ENCODE measurements around the gene NR5A2. TPM values are rescaled to one million over a fixed set of nuclear protein-coding genes. Genes with fewer than 3 reads are reported as not detected.
A peak's percentile ranks its signal among the peaks of the same experiment; 100 is the strongest.

NR5A2 gene
- polyA plus RNA-seq, 3 donors = 0.03 to 0.31 TPM; not detected in 1

- 50% methylated on average over 1 of the region's 6 CpGs for WGBS (ENCODE audit: insufficient coverage)
- Histone ChIP-seq H3K79me2 (ENCODE audit: insufficient read depth, low read length) (no peaks in the 10 kb centered on the region), H3K27me3 (ENCODE audit: control insufficient read depth in 2 of 2, insufficient read depth in 2 of 2, low read length in 2 of 2) (no peaks in the 10 kb centered on the region), H3K9me3 (replicated peaks in 1 of 2; ENCODE audit: control insufficient read depth in 1 of 2, insufficient read depth in 1 of 2, low read length in 2 of 2) (no peaks in the 10 kb centered on the region), H3K36me3 (replicated peaks in 1 of 2; ENCODE audit: control insufficient read depth in 1 of 2, insufficient read depth in 2 of 2, low read length in 2 of 2) (no peaks in the 10 kb centered on the region), H3K9ac (ENCODE audit: insufficient read depth, low read length, poor library complexity, severe bottlenecking) (no peak overlapping the region), H3K4me3 (replicated peaks in 1 of 3; ENCODE audit: low read depth in 2 of 3, low read length in 3 of 3) (no peak overlapping the region), H3K27ac (ENCODE audit: low read depth in 1 of 2, low read length in 2 of 2) (no peak overlapping the region), H4K20me1 (ENCODE audit: insufficient read depth, low read length) (no peaks in the 10 kb centered on the region), H2AFZ (ENCODE audit: insufficient read depth, low read depth, low read length, poor library complexity, severe bottlenecking) (peak overlapping the region; percentile 42), H3K4me1 (ENCODE audit: control insufficient read depth in 1 of 2, insufficient read depth in 2 of 2, low read length in 2 of 2) (peaks cover 6 to 17% of the 10 kb centered on the region in 2 donors), H3K4me2 (replicated peaks; ENCODE audit: extremely low read depth, low read length, poor library complexity, severe bottlenecking) (no peak overlapping the region)
- Mint-ChIP-seq H3K27me3 (ENCODE audit: low read depth in 3 of 3) (peaks cover 0 to 1% (median 0%) of the 10 kb centered on the region in 3 donors), H3K4me1 (peaks cover 28% of the 10 kb centered on the region), H3K4me3 (no peak overlapping the region), H3K27ac (peak overlapping the region in 2 of 7 donors; percentile 36 to 39), H3K9me3 (peaks cover 0 to under 1% (median 0%) of the 10 kb centered on the region in 7 donors), H3K36me3 (peaks cover 0 to 2% of the 10 kb centered on the region in 2 donors)
- intact Hi-C loops (cut with micrococcal nuclease) = no loop called here
- peak in 2 of 3 donors; percentile 27 to 53 for DNase-seq
- no peak for TF ChIP-seq CTCF (IDR thresholded peaks at IDR 0.05)
Observed at GRCh38 chr1:200207711-200208126, 180.2 kb downstream of the NR5A2 start.

- Histone ChIP-seq H3K27ac (ENCODE audit: low read depth in 1 of 2, low read length in 2 of 2) (no peak overlapping the region), H3K36me3 (replicated peaks in 1 of 2; ENCODE audit: control insufficient read depth in 1 of 2, insufficient read depth in 2 of 2, low read length in 2 of 2) (no peaks in the 10 kb centered on the region), H3K9ac (ENCODE audit: insufficient read depth, low read length, poor library complexity, severe bottlenecking) (no peak overlapping the region), H3K4me3 (replicated peaks in 1 of 3; ENCODE audit: low read depth in 2 of 3, low read length in 3 of 3) (no peak overlapping the region), H3K27me3 (ENCODE audit: control insufficient read depth in 2 of 2, insufficient read depth in 2 of 2, low read length in 2 of 2) (no peaks in the 10 kb centered on the region), H2AFZ (ENCODE audit: insufficient read depth, low read depth, low read length, poor library complexity, severe bottlenecking) (no peak overlapping the region), H3K4me2 (replicated peaks; ENCODE audit: extremely low read depth, low read length, poor library complexity, severe bottlenecking) (no peak overlapping the region), H3K79me2 (ENCODE audit: insufficient read depth, low read length) (no peaks in the 10 kb centered on the region), H3K4me1 (ENCODE audit: control insufficient read depth in 1 of 2, insufficient read depth in 2 of 2, low read length in 2 of 2) (peaks cover 6 to 16% of the 10 kb centered on the region in 2 donors), H4K20me1 (ENCODE audit: insufficient read depth, low read length) (no peaks in the 10 kb centered on the region), H3K9me3 (replicated peaks in 1 of 2; ENCODE audit: control insufficient read depth in 1 of 2, insufficient read depth in 1 of 2, low read length in 2 of 2) (peaks cover 6 to 12% of the 10 kb centered on the region in 2 donors)
- Mint-ChIP-seq H3K36me3 (no peaks in the 10 kb centered on the region), H3K9me3 (peaks cover 10 to 26% (median 16%) of the 10 kb centered on the region in 7 donors), H3K27ac (peak overlapping the region in 1 of 7 donors; percentile 32), H3K4me1 (peaks cover 21% of the 10 kb centered on the region), H3K27me3 (ENCODE audit: low read depth in 3 of 3) (peaks cover 0 to 6% (median 0%) of the 10 kb centered on the region in 3 donors), H3K4me3 (no peak overlapping the region)
- TF ChIP-seq CTCF (IDR thresholded peaks at IDR 0.05) = no peak
- DNase-seq = no peak
- WGBS (ENCODE audit: insufficient coverage) = 100% methylated on average over 1 of the region's 7 CpGs
- intact Hi-C loops (cut with micrococcal nuclease) = no loop called here
Observed at GRCh38 chr1:200211157-200211556, 183.6 kb downstream of the NR5A2 start.
